Measurements from ENCODE around the gene TNC.

The TNC gene

DNA sequence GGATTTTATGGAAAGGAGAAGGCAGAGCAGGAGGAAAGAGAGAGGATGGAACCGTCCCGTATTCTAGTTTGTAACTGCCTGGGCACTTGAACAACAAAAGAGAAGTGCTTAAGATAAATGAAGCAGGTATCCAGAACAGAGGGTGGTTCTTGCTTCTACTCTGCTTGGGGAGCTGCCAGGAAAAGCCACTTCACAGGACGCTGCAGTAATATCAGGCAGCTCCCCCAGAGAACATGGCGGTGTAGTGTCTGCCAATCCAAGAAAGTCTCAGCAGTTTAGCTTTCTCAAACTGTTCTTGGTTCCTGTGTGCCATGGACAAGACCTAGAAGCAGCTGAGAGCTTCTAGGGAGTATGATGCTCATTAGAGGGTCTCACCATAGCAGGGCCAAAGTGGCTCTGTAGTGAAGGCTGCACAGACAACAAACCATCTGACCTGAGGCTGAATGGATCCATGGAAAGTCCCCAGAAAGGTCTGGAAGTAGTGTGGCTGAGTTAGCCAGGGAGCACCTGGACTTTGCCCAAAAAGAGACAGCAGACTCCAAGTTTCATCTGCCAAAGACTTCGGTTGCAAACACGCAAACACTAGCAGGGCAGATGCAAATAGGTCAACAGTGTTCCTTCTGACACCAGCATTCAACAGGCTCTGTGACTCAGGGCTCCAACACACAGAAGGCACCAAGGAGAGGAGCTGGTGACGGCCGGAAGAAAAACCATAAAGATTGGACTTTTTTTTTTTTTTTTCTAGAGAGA is 115.4 kb downstream of the TNC start:
- TF ChIP-seq, protein P1, sequence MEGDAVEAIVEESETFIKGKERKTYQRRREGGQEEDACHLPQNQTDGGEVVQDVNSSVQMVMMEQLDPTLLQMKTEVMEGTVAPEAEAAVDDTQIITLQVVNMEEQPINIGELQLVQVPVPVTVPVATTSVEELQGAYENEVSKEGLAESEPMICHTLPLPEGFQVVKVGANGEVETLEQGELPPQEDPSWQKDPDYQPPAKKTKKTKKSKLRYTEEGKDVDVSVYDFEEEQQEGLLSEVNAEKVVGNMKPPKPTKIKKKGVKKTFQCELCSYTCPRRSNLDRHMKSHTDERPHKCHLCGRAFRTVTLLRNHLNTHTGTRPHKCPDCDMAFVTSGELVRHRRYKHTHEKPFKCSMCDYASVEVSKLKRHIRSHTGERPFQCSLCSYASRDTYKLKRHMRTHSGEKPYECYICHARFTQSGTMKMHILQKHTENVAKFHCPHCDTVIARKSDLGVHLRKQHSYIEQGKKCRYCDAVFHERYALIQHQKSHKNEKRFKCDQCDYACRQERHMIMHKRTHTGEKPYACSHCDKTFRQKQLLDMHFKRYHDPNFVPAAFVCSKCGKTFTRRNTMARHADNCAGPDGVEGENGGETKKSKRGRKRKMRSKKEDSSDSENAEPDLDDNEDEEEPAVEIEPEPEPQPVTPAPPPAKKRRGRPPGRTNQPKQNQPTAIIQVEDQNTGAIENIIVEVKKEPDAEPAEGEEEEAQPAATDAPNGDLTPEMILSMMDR (IDR thresholded peaks at IDR 0.05; ENCODE audit: low read depth, low read length): no peak
- DNase-seq (ENCODE audit: extremely low read depth, low read depth): no peak

DNA sequence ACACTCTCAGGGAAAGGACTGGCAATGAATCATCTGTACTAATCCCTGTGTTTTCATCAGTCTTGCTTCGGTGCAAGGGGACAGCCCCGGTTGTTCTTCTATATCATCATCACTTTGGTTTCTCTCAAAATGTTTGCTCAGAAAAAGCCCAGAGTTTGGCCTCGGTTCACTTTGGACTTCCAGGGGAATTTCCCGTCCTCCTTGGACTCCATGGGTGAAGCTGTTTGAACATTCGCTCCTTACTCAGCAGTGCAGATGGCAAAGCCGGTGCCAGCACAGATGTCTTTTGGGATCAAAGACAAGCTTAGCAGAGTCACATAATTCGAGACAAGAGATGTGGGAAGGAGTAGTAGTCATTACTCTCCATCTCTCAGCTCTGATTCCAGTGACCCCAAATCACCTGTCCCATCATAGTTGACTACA is 117.7 kb downstream of the TNC start:
- TF ChIP-seq, protein P1 (IDR thresholded peaks at IDR 0.05; ENCODE audit: low read depth, low read length): no peak
- DNase-seq (ENCODE audit: extremely low read depth, low read depth): peak; percentile 27

DNA sequence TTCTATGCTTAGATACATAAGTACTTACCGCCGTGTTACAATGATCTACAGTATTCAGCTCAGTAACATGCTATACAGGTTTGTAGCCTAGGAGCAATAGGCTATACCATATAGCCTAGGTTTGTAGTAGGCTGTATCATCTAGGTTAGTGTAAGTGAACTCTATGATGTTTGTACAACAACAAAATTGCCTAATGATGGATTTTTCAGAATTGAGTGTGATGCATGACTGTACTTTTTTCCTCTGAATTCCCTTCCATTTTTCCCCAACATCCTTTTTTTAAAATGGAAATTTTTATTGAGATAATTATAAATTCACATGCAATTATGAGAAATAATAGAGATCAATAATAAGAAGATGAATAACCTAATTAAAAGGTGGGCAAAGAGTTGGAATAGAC is 119.6 kb downstream of the TNC start:
- no peak for DNase-seq (ENCODE audit: extremely low read depth, low read depth)
- TF ChIP-seq, protein P1 (IDR thresholded peaks at IDR 0.05; ENCODE audit: low read depth, low read length): no peak

DNA sequence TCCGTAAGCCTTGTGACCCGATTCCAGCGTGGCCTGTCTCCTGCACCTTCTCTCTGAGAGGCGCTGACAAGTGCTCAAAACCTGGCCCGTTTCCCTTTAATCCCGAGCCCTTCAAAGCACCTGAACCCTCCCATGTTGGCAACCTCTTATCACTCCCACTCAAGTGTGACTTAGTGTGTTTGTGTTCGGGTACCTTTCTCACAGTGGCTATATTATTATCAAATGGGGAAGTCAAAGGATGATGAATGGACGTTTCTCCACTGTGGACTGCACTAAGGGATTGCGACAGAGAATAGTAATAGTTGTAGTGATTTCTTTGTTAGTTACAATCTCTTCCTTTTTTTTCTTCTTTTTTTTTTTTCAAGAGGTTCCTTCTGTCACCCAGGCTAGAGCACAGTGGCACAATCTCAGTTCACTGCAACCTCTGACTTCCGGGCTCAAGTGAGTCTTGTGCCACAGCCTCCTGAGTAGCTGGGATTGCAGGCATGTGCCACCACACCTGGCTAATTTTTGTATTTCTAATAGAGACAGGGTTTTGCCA is 122.2 kb downstream of the TNC start:
- TF ChIP-seq, protein P1 (IDR thresholded peaks at IDR 0.05; ENCODE audit: low read depth, low read length): no peak
- no peak for DNase-seq (ENCODE audit: extremely low read depth, low read depth)

DNA sequence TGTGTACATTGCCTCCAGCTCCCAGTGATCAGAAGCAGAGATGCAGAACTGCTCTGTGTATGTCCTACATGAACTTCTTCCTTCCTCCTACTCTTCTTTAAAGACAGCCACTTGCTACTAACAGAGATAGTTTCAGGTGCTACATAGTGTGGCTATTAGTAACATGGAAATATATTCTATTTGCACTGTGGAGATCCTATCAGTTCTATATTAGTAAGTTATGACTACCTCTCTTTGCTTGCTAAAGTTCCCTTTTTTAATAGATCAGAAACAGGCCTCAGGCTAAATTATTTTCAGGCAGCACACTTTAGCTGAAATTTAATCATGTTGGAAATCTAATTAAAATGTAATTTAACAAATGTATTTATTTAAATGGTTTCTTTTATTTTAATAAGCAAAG is 123.2 kb downstream of the TNC start:
- TF ChIP-seq, protein P1 (IDR thresholded peaks at IDR 0.05; ENCODE audit: low read depth, low read length): no peak

DNA sequence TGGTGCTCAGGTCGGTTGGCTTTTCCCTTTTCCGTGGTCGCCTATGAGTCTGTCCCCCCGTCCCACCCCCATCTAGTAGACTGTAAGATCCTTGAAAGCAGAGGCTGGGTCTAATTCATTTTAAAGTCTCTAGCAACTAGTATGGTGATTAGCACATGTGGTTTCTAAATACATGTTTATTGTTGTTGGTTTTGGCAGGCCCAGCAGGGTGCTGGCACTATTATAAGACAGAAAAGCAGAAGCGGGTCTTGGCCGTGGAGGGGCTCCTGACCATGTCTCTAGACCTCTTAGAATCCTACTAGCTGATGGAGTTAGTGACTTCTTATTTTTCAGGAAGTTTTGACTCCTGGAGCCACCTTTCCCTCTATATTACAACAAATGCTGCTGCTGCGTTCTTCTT is 126.1 kb downstream of the TNC start:
- no peak for DNase-seq (ENCODE audit: extremely low read depth, low read depth)
- TF ChIP-seq, protein P1 (IDR thresholded peaks at IDR 0.05; ENCODE audit: low read depth, low read length): no peak

More for the DNA sequence above, 123.2 kb downstream of the TNC start:
- no peak for DNase-seq (ENCODE audit: extremely low read depth, low read depth)

DNA sequence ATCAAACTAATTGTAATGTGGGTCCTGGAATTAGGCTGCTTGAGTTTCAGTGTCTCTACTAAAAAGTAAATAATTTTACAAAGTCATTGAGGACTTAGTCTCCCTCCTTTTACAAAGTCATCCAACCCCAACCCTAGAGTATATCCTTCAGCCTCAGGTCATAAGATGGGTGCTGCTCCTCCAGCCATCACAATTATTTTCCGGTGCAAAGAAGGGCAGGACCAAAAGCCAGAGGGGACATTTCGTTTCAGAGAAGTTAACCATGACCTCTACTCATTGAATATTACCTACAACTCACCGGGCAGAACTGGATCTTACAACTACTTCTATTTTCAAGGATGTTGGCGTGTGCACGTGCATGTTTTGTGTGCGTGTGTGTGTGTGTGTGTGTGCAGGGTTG is 127.1 kb downstream of the TNC start:
- TF ChIP-seq, protein P1 (IDR thresholded peaks at IDR 0.05; ENCODE audit: low read depth, low read length): no peak
- no peak for DNase-seq (ENCODE audit: extremely low read depth, low read depth)

Measured in AG09319 (cell line).